Subcutaneous abdominal adipose tissue (tissue), 5 donors: ENCODE measurements around the gene SYK.
A peak's percentile ranks its signal among the peaks of the same experiment; 100 is the strongest.
"Not testable (repeated sequence)": the region's sequence is repeated elsewhere in the genome, so short reads cannot be mapped to it uniquely, and the experiment has no call there.

Source experiments
- H3K27ac ChIP-seq: one replicate; pipeline ENCODE4 v1.7.0; 2013; ENCODE audit warnings: low read depth, mild to moderate bottlenecking, inconsistent platforms, low read length, moderate library complexity
- H3K27me3 ChIP-seq, 5 donors: one replicate each; pipeline ENCODE4 v1.7.0; 2013; ENCODE audit warnings: low read length in 5 of 5, inconsistent platforms in 1 of 5; ENCODE audit not compliant: control insufficient read depth in 5 of 5, insufficient read depth in 4 of 5
- H3K36me3 ChIP-seq, 5 donors: one replicate each; pipeline ENCODE4 v1.7.0; 2013; ENCODE audit warnings: low read length in 5 of 5; ENCODE audit not compliant: control insufficient read depth in 5 of 5, insufficient read depth in 5 of 5
- H3K4me1 ChIP-seq, 5 donors: one replicate each; pipeline ENCODE4 v1.7.0; 2013; ENCODE audit warnings: low read length in 5 of 5, mild to moderate bottlenecking in 3 of 5, moderate library complexity in 1 of 5; ENCODE audit not compliant: control insufficient read depth in 5 of 5, insufficient read depth in 5 of 5
- H3K4me3 ChIP-seq, 5 donors: one replicate each; pipeline ENCODE4 v1.7.0; 2013; ENCODE audit warnings: low read length in 5 of 5, low read depth in 1 of 5
- H3K9ac ChIP-seq, 5 donors: one replicate each; pipeline ENCODE4 v1.7.0; 2013; ENCODE audit warnings: low read length in 5 of 5, mild to moderate bottlenecking in 4 of 5, moderate library complexity in 3 of 5
- H3K9me3 ChIP-seq, 5 donors: one replicate each; pipeline ENCODE4 v1.7.0; 2013; ENCODE audit warnings: low read length in 5 of 5; ENCODE audit not compliant: control insufficient read depth in 5 of 5
- donor health status: healthy.
- donor health status: healthy.
- donor health status: healthy.
- donor health status: healthy.
- donor health status: healthy.

Gene SYK

GRCh38 chr9:90818279-90818678, 16.7 kb downstream of the SYK start:
- no peak overlapping the region for H3K9ac ChIP-seq
- H3K4me1 ChIP-seq = peaks cover 0 to 19% (median 0%) of the 10 kb centered on the region in 5 donors
- H3K27me3 ChIP-seq = peaks cover 0 to 2% (median 0%) of the 10 kb centered on the region in 5 donors
- H3K36me3 ChIP-seq = peaks cover 0 to 4% (median 0%) of the 10 kb centered on the region in 5 donors
- H3K9me3 ChIP-seq = peaks cover 0 to 3% (median 0%) of the 10 kb centered on the region in 5 donors
- H3K27ac ChIP-seq = no peak overlapping the region
- H3K4me3 ChIP-seq = no peak overlapping the region

GRCh38 chr9:90820406-90820805, 18.8 kb downstream of the SYK start:
- H3K27me3 ChIP-seq, H3K9me3 ChIP-seq, H3K9ac ChIP-seq, H3K27ac ChIP-seq, H3K36me3 ChIP-seq, H3K4me1 ChIP-seq, H3K4me3 ChIP-seq: not testable (repeated sequence)

- H3K27ac ChIP-seq, H3K9ac ChIP-seq, H3K36me3 ChIP-seq, H3K9me3 ChIP-seq, H3K4me1 ChIP-seq, H3K27me3 ChIP-seq, H3K4me3 ChIP-seq: not testable (repeated sequence)
Observed at GRCh38 chr9:90821236-90821635, 19.6 kb downstream of the SYK start.

- Histone ChIP-seq H3K27ac (no peak overlapping the region), H3K4me3 (no peak overlapping the region), H3K27me3 (no peaks in the 10 kb centered on the region)
Observed at GRCh38 chr9:90821697-90822096, 20.1 kb downstream of the SYK start.

GRCh38 chr9:90822866-90823265, 21.2 kb downstream of the SYK start:
- H3K27ac ChIP-seq = no peak overlapping the region
- peaks cover 0 to 3% (median 0%) of the 10 kb centered on the region in 5 donors for H3K27me3 ChIP-seq
- H3K9me3 ChIP-seq = peaks cover 0 to 4% (median 0%) of the 10 kb centered on the region in 5 donors
- H3K4me1 ChIP-seq = peaks cover 0 to 10% (median 2%) of the 10 kb centered on the region in 5 donors
- H3K36me3 ChIP-seq = peaks cover 0 to 5% (median 0%) of the 10 kb centered on the region in 5 donors
- no peak overlapping the region for H3K4me3 ChIP-seq
- H3K9ac ChIP-seq = no peak overlapping the region

More at GRCh38 chr9:90821697-90822096, 20.1 kb downstream of the SYK start:
- Histone ChIP-seq H3K9me3 (peaks cover 0 to 4% (median 0%) of the 10 kb centered on the region in 5 donors), H3K36me3 (peaks cover 0 to 5% (median 0%) of the 10 kb centered on the region in 5 donors), H3K4me1 (peaks cover 0 to 8% (median 0%) of the 10 kb centered on the region in 5 donors), H3K9ac (no peak overlapping the region)

GRCh38 chr9:90825586-90825985, 24.0 kb downstream of the SYK start:
- peaks cover 0 to 5% (median 0%) of the 10 kb centered on the region in 5 donors for H3K36me3 ChIP-seq
- peaks cover 0 to 5% (median 0%) of the 10 kb centered on the region in 5 donors for H3K27me3 ChIP-seq
- H3K9ac ChIP-seq = no peak overlapping the region
- peaks cover 0 to 4% (median 0%) of the 10 kb centered on the region in 5 donors for H3K9me3 ChIP-seq
- no peak overlapping the region for H3K27ac ChIP-seq
- no peak overlapping the region for H3K4me3 ChIP-seq
- H3K4me1 ChIP-seq = peaks cover 0 to 13% (median 2%) of the 10 kb centered on the region in 5 donors

- Histone ChIP-seq H3K4me3 (no peak overlapping the region), H3K27me3 (peaks cover 0 to 5% (median 0%) of the 10 kb centered on the region in 5 donors), H3K9me3 (peaks cover 0 to 4% (median 0%) of the 10 kb centered on the region in 5 donors), H3K36me3 (peaks cover 0 to 5% (median 0%) of the 10 kb centered on the region in 5 donors), H3K27ac (no peak overlapping the region), H3K9ac (no peak overlapping the region), H3K4me1 (peaks cover 0 to 13% (median 2%) of the 10 kb centered on the region in 5 donors)
Observed at GRCh38 chr9:90826326-90827020, 24.9 kb downstream of the SYK start.

- H3K4me3 ChIP-seq = peak overlapping the region in 1 of 5 donors; percentile 19
Observed at GRCh38 chr9:90827181-90827871, 25.7 kb downstream of the SYK start.

GRCh38 chr9:90830051-90830450, 28.4 kb downstream of the SYK start:
- H3K9ac ChIP-seq = no peak overlapping the region
- peaks cover 0 to 4% (median 0%) of the 10 kb centered on the region in 5 donors for H3K9me3 ChIP-seq
- peaks cover 0 to 8% (median 0%) of the 10 kb centered on the region in 5 donors for H3K27me3 ChIP-seq
- no peak overlapping the region for H3K27ac ChIP-seq
- no peaks in the 10 kb centered on the region for H3K36me3 ChIP-seq
- H3K4me3 ChIP-seq = no peak overlapping the region
- peaks cover 0 to 13% (median 4%) of the 10 kb centered on the region in 5 donors for H3K4me1 ChIP-seq

More at GRCh38 chr9:90827181-90827871, 25.7 kb downstream of the SYK start:
- peaks cover 0 to 13% (median 2%) of the 10 kb centered on the region in 5 donors for H3K4me1 ChIP-seq
- H3K27me3 ChIP-seq = peaks cover 0 to 5% (median 0%) of the 10 kb centered on the region in 5 donors
- H3K36me3 ChIP-seq = peaks cover 0 to 5% (median 0%) of the 10 kb centered on the region in 5 donors
- H3K27ac ChIP-seq = no peak overlapping the region
- H3K9ac ChIP-seq = no peak overlapping the region
- peaks cover 0 to 4% (median 0%) of the 10 kb centered on the region in 5 donors for H3K9me3 ChIP-seq

GRCh38 chr9:90830977-90831376, 29.4 kb downstream of the SYK start:
- no peak overlapping the region for H3K9ac ChIP-seq

More at GRCh38 chr9:90830977-90831376, 29.4 kb downstream of the SYK start:
- Histone ChIP-seq H3K36me3 (no peaks in the 10 kb centered on the region), H3K4me3 (no peak overlapping the region), H3K9me3 (peaks cover 0 to 4% (median 0%) of the 10 kb centered on the region in 5 donors), H3K4me1 (peaks cover 0 to 14% (median 6%) of the 10 kb centered on the region in 5 donors), H3K27ac (no peak overlapping the region), H3K27me3 (peaks cover 0 to 8% (median 0%) of the 10 kb centered on the region in 5 donors)
